ENCODE results near the gene CRYM.
"Not testable (repeated sequence)": the region's sequence is repeated elsewhere in the genome, so short reads cannot be mapped to it uniquely, and the experiment has no call there.

Gene CRYM

DNA sequence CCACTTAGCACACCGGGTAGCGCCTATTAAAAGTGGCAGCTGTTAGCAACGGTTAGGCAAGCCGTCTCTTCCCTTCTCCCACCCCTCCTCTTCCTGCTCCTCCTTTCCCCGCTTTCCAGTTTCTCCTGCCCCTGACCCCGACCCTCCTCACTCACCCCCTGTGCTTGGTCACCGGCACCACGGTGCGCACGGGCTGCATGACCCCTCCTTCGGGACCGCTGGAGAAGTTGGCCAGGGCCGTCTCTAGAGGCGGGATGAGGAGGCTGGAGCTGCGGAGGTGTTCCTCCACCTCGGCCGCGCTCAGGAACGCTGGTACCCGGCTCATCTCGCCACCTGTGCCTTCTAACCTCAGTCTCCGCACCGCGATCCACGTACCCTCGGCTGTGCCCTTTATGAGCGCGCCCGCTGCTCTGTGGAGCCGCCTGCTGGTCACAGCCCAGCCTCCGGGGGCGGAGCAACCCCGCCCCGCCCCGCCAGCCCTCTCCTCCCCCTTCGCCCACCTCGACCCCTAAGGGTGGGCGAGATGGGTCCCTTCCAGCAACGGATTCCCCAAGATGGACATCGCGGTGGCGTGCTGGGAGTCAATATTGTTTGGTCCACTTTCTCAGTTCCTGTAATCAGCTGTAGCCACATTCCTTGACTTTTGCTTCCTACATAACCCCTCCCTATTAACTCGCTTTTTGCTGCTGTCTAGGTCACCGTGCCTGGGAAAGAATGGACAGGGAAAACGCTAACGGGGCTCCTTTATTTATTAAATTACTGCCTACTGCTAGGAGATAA is at the start of gene CRYM:
TSS of gene CRYM (minus strand) at position 364 of the 780 bp plus-strand sequence. CDS start at position 325, 39 bp downstream.
- H3K4me1 ChIP-seq (ENCODE audit: control insufficient read depth, insufficient read depth, low read length) = peaks cover 13% of the 10 kb centered on the region
- no peak within 1 kb of the TSS for H3K27ac ChIP-seq (ENCODE audit: low read depth, low read length)
- H3K4me3 ChIP-seq (ENCODE audit: low read depth, low read length) = peak within 1 kb of the TSS; percentile 66
- no peaks in the 10 kb centered on the region for H3K36me3 ChIP-seq (ENCODE audit: control insufficient read depth, insufficient read depth, low read length)
- no peak within 1 kb of the TSS for H3K9ac ChIP-seq (ENCODE audit: low read length)
- H3K9me3 ChIP-seq (ENCODE audit: control insufficient read depth, insufficient read depth, low read depth, low read length) = no peaks in the 10 kb centered on the region
- H3K27me3 ChIP-seq (ENCODE audit: control insufficient read depth, insufficient read depth, low read length) = peaks cover 59% of the 10 kb centered on the region

DNA sequence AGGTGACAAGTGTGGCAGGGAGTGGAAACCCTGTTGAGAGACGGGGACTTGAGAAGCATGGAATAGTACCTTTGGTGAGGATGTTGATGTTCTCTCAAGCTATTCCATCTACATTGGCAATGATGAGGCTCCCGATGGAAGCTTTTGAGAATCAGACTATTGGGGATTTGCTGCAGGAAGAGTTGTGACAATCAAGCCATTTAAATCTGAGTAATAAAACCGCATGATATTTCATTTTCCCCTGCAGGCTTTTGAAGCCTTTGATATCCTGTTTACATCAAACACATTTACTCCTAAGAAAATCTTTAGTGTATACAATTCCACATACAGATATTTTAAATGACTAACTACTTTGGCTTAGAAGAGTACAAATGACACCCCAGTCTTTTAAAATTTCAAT is 49.0 kb upstream of the CRYM start:
- Histone ChIP-seq H3K4me3 (ENCODE audit: low read depth, low read length) (no peak overlapping the region), H3K36me3 (ENCODE audit: control insufficient read depth, insufficient read depth, low read length) (no peaks in the 10 kb centered on the region), H3K27me3 (ENCODE audit: control insufficient read depth, insufficient read depth, low read length) (no peaks in the 10 kb centered on the region), H3K4me1 (ENCODE audit: control insufficient read depth, insufficient read depth, low read length) (peaks cover 8% of the 10 kb centered on the region; the same call in 1 of the 2 replicates), H3K27ac (ENCODE audit: low read depth, low read length) (no peak overlapping the region), H3K9ac (ENCODE audit: low read length) (no peak overlapping the region), H3K9me3 (ENCODE audit: control insufficient read depth, insufficient read depth, low read depth, low read length) (no peaks in the 10 kb centered on the region; the same call in 1 of the 2 replicates)

DNA sequence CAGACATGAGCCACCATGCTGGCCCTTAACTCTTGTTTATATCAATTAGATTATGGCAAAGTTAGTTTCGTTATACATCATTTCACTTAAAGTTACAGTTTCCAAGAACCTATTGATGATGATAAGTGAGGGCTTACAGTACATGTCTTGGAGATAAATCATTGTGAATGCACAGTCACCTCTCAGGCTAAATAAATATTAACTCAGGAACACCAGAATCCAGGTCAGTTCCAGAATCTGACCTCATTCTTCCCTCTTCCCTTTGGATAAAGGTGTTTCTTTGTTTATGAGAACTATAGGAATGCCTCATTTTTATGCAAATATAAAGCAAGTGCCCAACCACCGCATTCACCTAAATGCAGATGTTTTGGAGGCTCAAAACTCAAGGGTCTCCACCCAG is 48.4 kb upstream of the CRYM start:
- Histone ChIP-seq H3K9ac (ENCODE audit: low read length) (no peak overlapping the region), H3K27ac (ENCODE audit: low read depth, low read length) (no peak overlapping the region), H3K4me3 (ENCODE audit: low read depth, low read length) (no peak overlapping the region), H3K9me3 (ENCODE audit: control insufficient read depth, insufficient read depth, low read depth, low read length) (no peaks in the 10 kb centered on the region; the same call in 1 of the 2 replicates), H3K27me3 (ENCODE audit: control insufficient read depth, insufficient read depth, low read length) (no peaks in the 10 kb centered on the region), H3K36me3 (ENCODE audit: control insufficient read depth, insufficient read depth, low read length) (no peaks in the 10 kb centered on the region), H3K4me1 (ENCODE audit: control insufficient read depth, insufficient read depth, low read length) (peaks cover 8% of the 10 kb centered on the region; the same call in 1 of the 2 replicates)

DNA sequence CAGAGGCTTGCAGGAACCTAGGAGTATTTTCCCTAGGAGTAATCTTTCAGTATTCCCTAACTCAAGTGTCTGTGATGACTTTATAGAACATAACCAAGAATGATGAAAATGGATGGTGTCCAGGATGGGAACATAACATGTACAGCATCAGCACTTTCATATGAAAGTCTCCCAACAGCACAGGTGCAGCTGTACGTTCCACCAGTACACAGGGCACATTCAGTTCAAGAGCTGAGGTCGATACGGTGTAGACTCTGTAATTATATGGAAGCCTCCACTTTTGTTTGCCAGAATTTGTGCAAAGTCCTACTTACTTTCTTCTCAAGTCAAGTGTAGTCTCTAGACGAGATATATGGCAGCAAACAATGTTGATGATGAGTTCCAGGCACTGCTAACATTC is 46.2 kb upstream of the CRYM start:
- Histone ChIP-seq H3K9me3 (ENCODE audit: control insufficient read depth, insufficient read depth, low read depth, low read length) (no peaks in the 10 kb centered on the region; the same call in 1 of the 2 replicates), H3K27me3 (ENCODE audit: control insufficient read depth, insufficient read depth, low read length) (no peaks in the 10 kb centered on the region), H3K36me3 (ENCODE audit: control insufficient read depth, insufficient read depth, low read length) (no peaks in the 10 kb centered on the region), H3K27ac (ENCODE audit: low read depth, low read length) (no peak overlapping the region), H3K4me1 (ENCODE audit: control insufficient read depth, insufficient read depth, low read length) (peaks cover 8% of the 10 kb centered on the region; the same call in 1 of the 2 replicates), H3K4me3 (ENCODE audit: low read depth, low read length) (no peak overlapping the region), H3K9ac (ENCODE audit: low read length) (no peak overlapping the region)

DNA sequence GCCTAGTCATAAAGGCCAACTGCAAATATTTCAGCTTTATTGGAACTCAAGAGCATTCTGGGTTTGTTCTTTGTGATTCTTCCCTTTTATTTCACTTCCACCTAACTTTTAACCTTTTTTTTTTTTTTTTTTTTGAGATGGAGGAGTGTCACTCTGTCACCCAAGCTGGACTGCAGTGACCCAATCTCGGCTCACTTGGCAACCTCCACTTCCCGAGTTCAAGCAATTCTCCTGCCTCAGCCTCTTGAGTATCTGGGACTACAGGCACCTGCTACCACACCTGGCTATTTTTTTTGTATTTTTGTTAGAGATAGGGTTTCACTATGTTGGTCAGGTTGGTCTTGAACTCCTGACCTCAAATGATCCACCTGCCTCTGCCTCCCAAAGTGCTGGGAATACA is 44.2 kb upstream of the CRYM start:
- H3K9me3 ChIP-seq (ENCODE audit: control insufficient read depth, insufficient read depth, low read depth, low read length); H3K9ac ChIP-seq (ENCODE audit: low read length); H3K4me1 ChIP-seq (ENCODE audit: control insufficient read depth, insufficient read depth, low read length); H3K27ac ChIP-seq (ENCODE audit: low read depth, low read length); H3K4me3 ChIP-seq (ENCODE audit: low read depth, low read length); H3K36me3 ChIP-seq (ENCODE audit: control insufficient read depth, insufficient read depth, low read length); H3K27me3 ChIP-seq (ENCODE audit: control insufficient read depth, insufficient read depth, low read length): not testable (repeated sequence)

DNA sequence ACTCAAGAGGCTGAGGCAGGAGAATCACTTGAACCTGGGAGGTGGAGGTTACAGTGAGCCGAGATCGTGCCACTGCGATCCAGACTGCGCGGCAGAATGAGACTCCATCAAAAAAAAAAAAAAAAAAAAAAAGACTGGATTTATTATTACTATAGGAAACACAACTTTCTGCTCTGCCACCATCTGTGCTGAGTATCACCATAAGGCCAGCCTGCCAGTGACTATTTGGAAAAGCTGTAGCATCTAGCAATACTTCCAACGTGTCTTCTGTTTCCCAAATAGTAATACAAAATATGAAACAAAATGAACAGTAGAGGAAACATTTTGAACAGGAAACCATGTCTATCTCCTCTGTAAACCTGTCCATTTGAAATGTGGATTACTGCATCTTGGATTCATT is 43.6 kb upstream of the CRYM start:
- no peak overlapping the region for H3K9ac ChIP-seq (ENCODE audit: low read length)
- no peak overlapping the region for H3K27ac ChIP-seq (ENCODE audit: low read depth, low read length)
- H3K4me3 ChIP-seq (ENCODE audit: low read depth, low read length) = no peak overlapping the region
- H3K27me3 ChIP-seq (ENCODE audit: control insufficient read depth, insufficient read depth, low read length) = no peaks in the 10 kb centered on the region
- H3K9me3 ChIP-seq (ENCODE audit: control insufficient read depth, insufficient read depth, low read depth, low read length) = no peaks in the 10 kb centered on the region
- peaks cover 4% of the 10 kb centered on the region; the same call in 1 of the 2 replicates for H3K4me1 ChIP-seq (ENCODE audit: control insufficient read depth, insufficient read depth, low read length)
- H3K36me3 ChIP-seq (ENCODE audit: control insufficient read depth, insufficient read depth, low read length) = no peaks in the 10 kb centered on the region

DNA sequence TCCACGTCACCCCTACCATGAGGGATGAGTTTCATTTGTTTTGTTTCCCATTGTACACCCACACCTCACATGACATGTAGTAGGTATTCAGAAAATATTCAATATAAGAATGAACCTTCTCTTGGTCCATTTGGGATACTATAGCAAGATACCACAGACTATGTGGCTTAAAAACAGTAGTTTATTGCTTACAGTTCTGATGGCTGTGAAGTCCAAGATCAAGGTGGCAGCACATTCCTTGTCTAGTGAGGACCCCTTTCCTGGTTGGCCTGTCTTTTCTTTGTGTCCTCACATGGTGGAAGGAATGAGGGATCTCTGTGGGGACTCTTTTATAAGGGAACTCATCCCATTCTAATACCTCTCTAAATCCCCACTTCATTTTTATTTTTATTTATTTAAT is 36.2 kb upstream of the CRYM start:
- Histone ChIP-seq H3K4me1 (ENCODE audit: control insufficient read depth, insufficient read depth, low read length) (no peaks in the 10 kb centered on the region), H3K27me3 (ENCODE audit: control insufficient read depth, insufficient read depth, low read length) (no peaks in the 10 kb centered on the region), H3K27ac (ENCODE audit: low read depth, low read length) (no peak overlapping the region), H3K9ac (ENCODE audit: low read length) (no peak overlapping the region), H3K36me3 (ENCODE audit: control insufficient read depth, insufficient read depth, low read length) (no peaks in the 10 kb centered on the region), H3K9me3 (ENCODE audit: control insufficient read depth, insufficient read depth, low read depth, low read length) (0 out of 2 replicates have a peak, but pooled peaks cover 4% of the 10 kb centered on the region), H3K4me3 (ENCODE audit: low read depth, low read length) (no peak overlapping the region)

DNA sequence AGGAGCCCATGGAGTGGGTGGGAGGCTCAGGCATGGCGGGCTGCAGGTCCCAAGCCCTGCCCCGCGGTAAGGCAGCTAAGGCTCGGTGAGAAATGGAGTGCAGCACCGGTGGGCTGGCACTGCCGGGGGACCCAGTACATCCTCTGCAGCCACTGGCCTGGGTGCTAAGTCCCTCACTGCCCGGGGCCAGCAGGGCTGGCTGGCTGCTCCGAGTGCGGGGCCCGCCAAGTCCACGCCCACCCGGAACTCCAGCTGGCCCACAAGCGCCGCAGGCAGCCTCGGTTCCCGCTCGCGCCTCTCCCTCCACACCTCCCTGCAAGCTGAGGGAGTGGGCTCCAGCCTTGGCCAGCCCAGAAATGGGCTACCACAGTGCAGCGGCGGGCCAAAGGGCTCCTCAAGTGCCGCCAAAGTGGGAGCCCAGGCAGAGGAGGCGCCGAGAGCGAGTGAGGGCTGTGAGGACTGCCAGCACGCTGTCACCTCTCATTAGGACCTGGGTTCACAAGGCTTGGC is 34.8 kb upstream of the CRYM start:
- H3K9me3 ChIP-seq (ENCODE audit: control insufficient read depth, insufficient read depth, low read depth, low read length); H3K36me3 ChIP-seq (ENCODE audit: control insufficient read depth, insufficient read depth, low read length); H3K4me3 ChIP-seq (ENCODE audit: low read depth, low read length); H3K9ac ChIP-seq (ENCODE audit: low read length); H3K4me1 ChIP-seq (ENCODE audit: control insufficient read depth, insufficient read depth, low read length); H3K27me3 ChIP-seq (ENCODE audit: control insufficient read depth, insufficient read depth, low read length); H3K27ac ChIP-seq (ENCODE audit: low read depth, low read length): not testable (repeated sequence)

DNA sequence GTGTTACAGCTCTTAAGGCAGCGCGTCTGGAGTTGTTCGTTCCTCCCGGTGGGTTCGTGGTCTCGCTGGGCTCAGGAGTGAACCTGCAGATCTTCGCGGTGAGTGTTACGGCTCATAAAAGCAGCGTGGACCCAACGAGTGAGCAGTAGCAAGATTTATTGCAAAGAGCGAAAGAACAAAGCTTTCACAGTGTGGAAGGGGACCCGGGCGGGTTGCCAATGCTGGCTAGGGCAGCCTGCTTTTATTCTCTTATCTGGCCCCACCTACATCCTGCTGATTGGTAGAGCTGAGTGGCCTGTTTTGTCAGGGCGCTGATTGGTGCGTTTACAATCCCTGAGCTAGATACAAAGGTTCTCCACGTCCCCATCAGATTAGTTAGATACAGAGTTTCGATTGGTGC is 34.0 kb upstream of the CRYM start:
- not testable (repeated sequence) for H3K27me3 ChIP-seq (ENCODE audit: control insufficient read depth, insufficient read depth, low read length); H3K9ac ChIP-seq (ENCODE audit: low read length); H3K4me1 ChIP-seq (ENCODE audit: control insufficient read depth, insufficient read depth, low read length); H3K9me3 ChIP-seq (ENCODE audit: control insufficient read depth, insufficient read depth, low read depth, low read length); H3K36me3 ChIP-seq (ENCODE audit: control insufficient read depth, insufficient read depth, low read length); H3K4me3 ChIP-seq (ENCODE audit: low read depth, low read length); H3K27ac ChIP-seq (ENCODE audit: low read depth, low read length)

DNA sequence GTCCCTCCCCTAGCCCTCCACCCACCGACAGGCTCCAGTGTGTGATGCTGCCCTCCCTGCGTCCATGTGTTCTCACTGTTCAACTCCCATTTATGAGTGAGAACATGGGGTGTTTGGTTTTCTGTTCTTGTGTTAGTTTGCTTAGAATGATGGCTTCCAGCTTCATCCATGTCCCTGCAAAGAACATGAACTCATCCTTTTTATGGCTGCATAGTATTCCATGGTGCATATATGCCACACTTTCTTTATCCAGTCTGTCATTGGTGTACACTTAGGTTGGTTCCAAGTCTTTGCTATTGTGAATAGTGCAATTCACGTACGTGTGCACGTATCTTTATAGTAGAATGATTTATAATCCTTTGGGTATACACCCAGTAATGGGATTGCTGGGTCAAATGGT is 28.6 kb upstream of the CRYM start:
- H3K36me3 ChIP-seq (ENCODE audit: control insufficient read depth, insufficient read depth, low read length); H3K9me3 ChIP-seq (ENCODE audit: control insufficient read depth, insufficient read depth, low read depth, low read length); H3K9ac ChIP-seq (ENCODE audit: low read length); H3K4me1 ChIP-seq (ENCODE audit: control insufficient read depth, insufficient read depth, low read length); H3K4me3 ChIP-seq (ENCODE audit: low read depth, low read length); H3K27ac ChIP-seq (ENCODE audit: low read depth, low read length): not testable (repeated sequence)
- H3K27me3 ChIP-seq (ENCODE audit: control insufficient read depth, insufficient read depth, low read length) = peaks cover 44% of the 10 kb centered on the region

DNA sequence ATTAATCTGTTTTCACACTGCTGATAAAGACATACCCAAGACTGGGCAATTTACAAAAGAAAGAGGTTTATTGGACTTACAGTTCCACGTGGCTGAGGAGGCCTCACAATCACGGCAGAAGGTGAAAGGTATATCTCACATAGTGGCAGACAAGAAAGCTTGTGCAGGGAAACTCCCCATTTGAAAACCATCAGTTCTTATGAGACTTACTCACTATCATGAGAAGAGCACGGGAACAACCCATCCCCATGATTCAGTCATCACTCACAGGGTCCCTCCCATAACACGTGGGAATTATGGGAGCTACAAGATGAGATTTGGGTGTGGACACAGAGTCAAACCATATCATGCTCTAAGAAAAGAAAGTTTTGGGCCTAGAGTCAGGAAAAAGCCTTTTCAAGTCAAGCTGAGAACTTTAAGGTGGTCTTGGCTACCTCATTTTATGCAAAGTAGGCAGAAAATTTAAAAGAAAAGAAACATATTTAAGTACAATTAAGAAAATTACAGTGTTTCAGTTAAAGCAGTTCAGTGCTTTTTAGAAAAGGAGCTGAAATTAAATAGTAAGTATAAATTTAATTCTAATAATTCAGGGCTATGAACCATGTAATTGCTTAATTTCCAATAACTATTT is 24.9 kb upstream of the CRYM start:
- Histone ChIP-seq H3K27me3 (ENCODE audit: control insufficient read depth, insufficient read depth, low read length) (peaks cover 58% of the 10 kb centered on the region), H3K36me3 (ENCODE audit: control insufficient read depth, insufficient read depth, low read length) (no peaks in the 10 kb centered on the region), H3K9ac (ENCODE audit: low read length) (no peak overlapping the region), H3K4me1 (ENCODE audit: control insufficient read depth, insufficient read depth, low read length) (peaks cover 6% of the 10 kb centered on the region; the same call in 1 of the 2 replicates), H3K9me3 (ENCODE audit: control insufficient read depth, insufficient read depth, low read depth, low read length) (no peaks in the 10 kb centered on the region), H3K4me3 (ENCODE audit: low read depth, low read length) (no peak overlapping the region), H3K27ac (ENCODE audit: low read depth, low read length) (no peak overlapping the region)
